Lung (tissue), 12 donors: ENCODE results near the gene AK9. TPM values are rescaled to one million over a fixed set of nuclear protein-coding genes. Genes with fewer than 3 reads are reported as not detected.

ENCODE experiments used
- ATAC-seq: fragments of 200-7000 bp; cut with Tn5 transposase; one replicate; pipeline ENCODE4 v1.9.1; 2020; ENCODE audit warnings: moderate number of reproducible peaks; ENCODE audit not compliant: insufficient read depth, low FRiP score
- DNase-seq, 3 donors: peaks; one replicate each; pipeline ENCODE4 v3.0.0-alpha.2; 2013 to 2017
- H3K27ac ChIP-seq, 2 donors: one replicate each; pipeline ENCODE4 v1.5.1; 2013; ENCODE audit warnings: mild to moderate bottlenecking in 2 of 2, moderate library complexity in 2 of 2, control low read depth in 1 of 2, inconsistent platforms in 1 of 2, low read depth in 1 of 2, low read length in 1 of 2
- H3K27me3 ChIP-seq, 3 donors: one replicate each; pipeline ENCODE4 v1.5.1; 2013; ENCODE audit warnings: low read length in 2 of 3; ENCODE audit not compliant: control insufficient read depth in 3 of 3, insufficient read depth in 3 of 3
- H3K36me3 ChIP-seq, 4 donors: one replicate each; pipeline ENCODE4 v1.5.1; 2013; ENCODE audit warnings: low read length in 4 of 4, mild to moderate bottlenecking in 1 of 4, moderate library complexity in 1 of 4; ENCODE audit not compliant: control insufficient read depth in 4 of 4, insufficient read depth in 4 of 4
- H3K4me1 ChIP-seq, 5 donors: one replicate each; pipeline ENCODE4 v1.5.1; 2013; ENCODE audit warnings: low read length in 5 of 5, mild to moderate bottlenecking in 2 of 5, moderate library complexity in 1 of 5; ENCODE audit not compliant: control insufficient read depth in 5 of 5, insufficient read depth in 5 of 5
- H3K4me3 ChIP-seq: one replicate; pipeline ENCODE4 v1.5.1; 2013; ENCODE audit warnings: mild to moderate bottlenecking, control low read depth, moderate library complexity
- H3K9ac ChIP-seq, 2 donors: one replicate each; pipeline ENCODE4 v1.5.1; 2013; ENCODE audit warnings: low read length in 2 of 2, control low read depth in 1 of 2; ENCODE audit not compliant: insufficient read depth in 1 of 2
- H3K9me3 ChIP-seq, 4 donors: one replicate each; pipeline ENCODE4 v1.5.1; 2013; ENCODE audit warnings: low read length in 3 of 4, mild to moderate bottlenecking in 1 of 4, moderate library complexity in 1 of 4; ENCODE audit not compliant: control insufficient read depth in 4 of 4, insufficient read depth in 3 of 4
- CTCF ChIP-seq: IDR thresholded peaks from 2 replicates; pipeline ENCODE4 v1.5.1; 2012; ENCODE audit warnings: mild to moderate bottlenecking; ENCODE audit errors: control extremely low read depth, extremely low read depth
- WGBS, 2 donors: extraction: QIAGEN DNeasy Blood & Tissue Kit; methylation state at CpG; one replicate each; pipeline ENCODE4 v1.1.7; 2013; 5-methylcytosine and 5-hydroxymethylcytosine counted together
- polyA plus RNA-seq, 2 donors: library from polyadenylated mRNA; stranded (reverse); fragments of 200-250 nt; gene quantifications; one replicate each; pipeline ENCODE4 v1.2.1, GENCODE V29; 2013
- total RNA-seq, 2 donors: library from RNA; depleted of rRNA in 1 of 2; stranded (reverse); fragments of >200 nt in 1 of 2; gene quantifications; one replicate each; pipeline ENCODE4 v1.2.1, GENCODE V29; 2014 to 2021
- donor health status: control.
- donor health status: control.
- donor health status: Bipolar disorder and iron deficiency.
- donor health status: healthy.
- donor health status: DM: yes; HTN: yes; CAD: no.

Gene AK9
- total and polyA plus RNA-seq, 4 donors = 4.1 to 26.3 (median 7.2) TPM

GRCh38 chr6:109678240-109678639, 12.8 kb downstream of the AK9 start:
- no peak overlapping the region for H3K9ac ChIP-seq
- H3K36me3 ChIP-seq = no peaks in the 10 kb centered on the region
- no peaks in the 10 kb centered on the region for H3K9me3 ChIP-seq
- H3K4me3 ChIP-seq = no peak overlapping the region
- TF ChIP-seq CTCF = no peak
- DNase-seq (no peak), ATAC-seq (no peak)
- H3K4me1 ChIP-seq = peaks cover 0 to 4% (median 0%) of the 10 kb centered on the region in 5 donors
- no peaks in the 10 kb centered on the region for H3K27me3 ChIP-seq
- 74 to 76% methylated on average over 4 of the region's 4 CpGs for WGBS, 2 donors
- no peak overlapping the region for H3K27ac ChIP-seq

GRCh38 chr6:109676724-109677123, 14.3 kb downstream of the AK9 start:
- ATAC-seq (no peak), DNase-seq (no peak)
- Histone ChIP-seq H3K9ac (no peak overlapping the region), H3K9me3 (no peaks in the 10 kb centered on the region), H3K36me3 (no peaks in the 10 kb centered on the region), H3K4me3 (no peak overlapping the region), H3K27ac (no peak overlapping the region), H3K27me3 (no peaks in the 10 kb centered on the region), H3K4me1 (peaks cover 0 to 4% (median 0%) of the 10 kb centered on the region in 5 donors)
- no peak for TF ChIP-seq CTCF
- WGBS, 2 donors = 89 to 93% methylated on average over 1 of the region's 1 CpG

GRCh38 chr6:109672839-109673238, 18.2 kb downstream of the AK9 start:
- DNase-seq (no peak), ATAC-seq (no peak)
- no peak overlapping the region for H3K27ac ChIP-seq
- no peak overlapping the region for H3K4me3 ChIP-seq
- H3K36me3 ChIP-seq = peaks cover 0 to 4% (median 0%) of the 10 kb centered on the region in 4 donors
- H3K9me3 ChIP-seq = no peaks in the 10 kb centered on the region
- H3K4me1 ChIP-seq = no peaks in the 10 kb centered on the region
- no peaks in the 10 kb centered on the region for H3K27me3 ChIP-seq
- H3K9ac ChIP-seq = no peak overlapping the region
- no peak for TF ChIP-seq CTCF

DNA sequence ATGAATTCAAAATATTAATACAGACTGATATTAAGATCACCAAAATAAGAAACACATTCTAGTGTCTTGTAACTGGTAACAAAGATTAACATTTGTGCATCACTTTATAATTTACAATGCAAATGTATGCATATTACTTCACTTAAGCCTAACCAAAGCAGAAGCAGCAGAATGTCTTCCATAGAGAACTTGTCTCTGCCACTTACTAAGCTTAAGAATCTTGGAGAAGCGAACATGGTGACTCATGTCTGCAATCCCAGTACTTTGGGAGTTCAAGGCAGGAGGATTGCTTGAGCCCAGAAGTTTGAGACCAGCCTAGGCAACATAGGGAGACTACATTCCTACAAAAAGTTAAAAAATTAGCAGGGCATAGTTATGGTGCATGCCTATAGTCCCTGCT, 18.8 kb downstream of the AK9 start:
- no peaks in the 10 kb centered on the region for H3K4me1 ChIP-seq
- no peak for TF ChIP-seq CTCF
- no peaks in the 10 kb centered on the region for H3K27me3 ChIP-seq
- no peak overlapping the region for H3K27ac ChIP-seq
- WGBS, 2 donors = 99 to 100% methylated on average over 1 of the region's 1 CpG
- H3K36me3 ChIP-seq = peaks cover 0 to 4% (median 0%) of the 10 kb centered on the region in 4 donors
- no peaks in the 10 kb centered on the region for H3K9me3 ChIP-seq
- no peak overlapping the region for H3K4me3 ChIP-seq
- ATAC-seq (no peak), DNase-seq (no peak)
- H3K9ac ChIP-seq = no peak overlapping the region
